ENCODE data around the gene CALCB.

CALCB gene

GRCh38 chr11:15115686-15116085 is 42.3 kb downstream of the CALCB start:
- no peak overlapping the region for H3K27ac ChIP-seq
- H3K4me1 ChIP-seq (ENCODE audit: control insufficient read depth in 1 of 2, insufficient read depth in 1 of 2, low read depth in 1 of 2, low read length in 1 of 2), result peaks cover 27 to 31% of the 10 kb centered on the region in 2 experiments
- H3K9me3 ChIP-seq, result no peaks in the 10 kb centered on the region
- H3K4me3 ChIP-seq (ENCODE audit: low read depth in 1 of 2, low read length in 1 of 2), result no peak overlapping the region
- peaks cover 15% of the 10 kb centered on the region for H3K27me3 ChIP-seq
- TF ChIP-seq, protein P1, sequence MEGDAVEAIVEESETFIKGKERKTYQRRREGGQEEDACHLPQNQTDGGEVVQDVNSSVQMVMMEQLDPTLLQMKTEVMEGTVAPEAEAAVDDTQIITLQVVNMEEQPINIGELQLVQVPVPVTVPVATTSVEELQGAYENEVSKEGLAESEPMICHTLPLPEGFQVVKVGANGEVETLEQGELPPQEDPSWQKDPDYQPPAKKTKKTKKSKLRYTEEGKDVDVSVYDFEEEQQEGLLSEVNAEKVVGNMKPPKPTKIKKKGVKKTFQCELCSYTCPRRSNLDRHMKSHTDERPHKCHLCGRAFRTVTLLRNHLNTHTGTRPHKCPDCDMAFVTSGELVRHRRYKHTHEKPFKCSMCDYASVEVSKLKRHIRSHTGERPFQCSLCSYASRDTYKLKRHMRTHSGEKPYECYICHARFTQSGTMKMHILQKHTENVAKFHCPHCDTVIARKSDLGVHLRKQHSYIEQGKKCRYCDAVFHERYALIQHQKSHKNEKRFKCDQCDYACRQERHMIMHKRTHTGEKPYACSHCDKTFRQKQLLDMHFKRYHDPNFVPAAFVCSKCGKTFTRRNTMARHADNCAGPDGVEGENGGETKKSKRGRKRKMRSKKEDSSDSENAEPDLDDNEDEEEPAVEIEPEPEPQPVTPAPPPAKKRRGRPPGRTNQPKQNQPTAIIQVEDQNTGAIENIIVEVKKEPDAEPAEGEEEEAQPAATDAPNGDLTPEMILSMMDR (IDR thresholded peaks at IDR 0.05), result no peak
- H3K36me3 ChIP-seq, result no peaks in the 10 kb centered on the region

GRCh38 chr11:15117751-15118150 is 44.4 kb downstream of the CALCB start:
- TF ChIP-seq, protein P1 (IDR thresholded peaks at IDR 0.05), result no peak
- Histone ChIP-seq H3K36me3 (no peaks in the 10 kb centered on the region), H3K27me3 (peaks cover 18% of the 10 kb centered on the region), H3K9me3 (no peaks in the 10 kb centered on the region), H3K4me1 (ENCODE audit: control insufficient read depth in 1 of 2, insufficient read depth in 1 of 2, low read depth in 1 of 2, low read length in 1 of 2) (peaks cover 27 to 30% of the 10 kb centered on the region in 2 experiments), H3K27ac (no peak overlapping the region), H3K4me3 (ENCODE audit: low read depth in 1 of 2, low read length in 1 of 2) (no peak overlapping the region)

GRCh38 chr11:15118431-15118830 is 45.0 kb downstream of the CALCB start:
- Histone ChIP-seq H3K4me3 (ENCODE audit: low read depth in 1 of 2, low read length in 1 of 2) (no peak overlapping the region), H3K4me1 (ENCODE audit: control insufficient read depth in 1 of 2, insufficient read depth in 1 of 2, low read depth in 1 of 2, low read length in 1 of 2) (peaks cover 22 to 23% of the 10 kb centered on the region in 2 experiments), H3K27ac (no peak overlapping the region), H3K36me3 (no peaks in the 10 kb centered on the region), H3K27me3 (peaks cover 25% of the 10 kb centered on the region), H3K9me3 (no peaks in the 10 kb centered on the region)
- TF ChIP-seq, protein P1 (IDR thresholded peaks at IDR 0.05), result no peak

- no peak overlapping the region for H3K27ac ChIP-seq
- no peaks in the 10 kb centered on the region for H3K9me3 ChIP-seq
- H3K36me3 ChIP-seq, result no peaks in the 10 kb centered on the region
- peaks cover 13 to 14% of the 10 kb centered on the region in 2 experiments for H3K4me1 ChIP-seq (ENCODE audit: control insufficient read depth in 1 of 2, insufficient read depth in 1 of 2, low read depth in 1 of 2, low read length in 1 of 2)
- H3K27me3 ChIP-seq, result peaks cover 34% of the 10 kb centered on the region
- TF ChIP-seq, protein P1 (IDR thresholded peaks at IDR 0.05), result no peak
- H3K4me3 ChIP-seq (ENCODE audit: low read depth in 1 of 2, low read length in 1 of 2), result no peak overlapping the region
Observed at GRCh38 chr11:15119352-15119751, 46.0 kb downstream of the CALCB start.

GRCh38 chr11:15119826-15120225 is 46.4 kb downstream of the CALCB start:
- peaks cover 39% of the 10 kb centered on the region for H3K27me3 ChIP-seq

More at GRCh38 chr11:15119826-15120225, 46.4 kb downstream of the CALCB start:
- TF ChIP-seq, protein P1 (IDR thresholded peaks at IDR 0.05), result no peak
- Histone ChIP-seq H3K4me1 (ENCODE audit: control insufficient read depth in 1 of 2, insufficient read depth in 1 of 2, low read depth in 1 of 2, low read length in 1 of 2) (peaks cover 8 to 11% of the 10 kb centered on the region in 2 experiments), H3K4me3 (ENCODE audit: low read depth in 1 of 2, low read length in 1 of 2) (no peak overlapping the region), H3K9me3 (no peaks in the 10 kb centered on the region), H3K27ac (no peak overlapping the region), H3K36me3 (no peaks in the 10 kb centered on the region)
